ENCODE data around the gene SPATS2L. TPM values are rescaled to one million over a fixed set of nuclear protein-coding genes. Genes with fewer than 3 reads are reported as not detected.
A peak's percentile ranks its signal among the peaks of the same experiment; 100 is the strongest.

The SPATS2L gene
- total RNA-seq, 2 donors from 2014 or later: 17.8 to 36.8 TPM

DNA sequence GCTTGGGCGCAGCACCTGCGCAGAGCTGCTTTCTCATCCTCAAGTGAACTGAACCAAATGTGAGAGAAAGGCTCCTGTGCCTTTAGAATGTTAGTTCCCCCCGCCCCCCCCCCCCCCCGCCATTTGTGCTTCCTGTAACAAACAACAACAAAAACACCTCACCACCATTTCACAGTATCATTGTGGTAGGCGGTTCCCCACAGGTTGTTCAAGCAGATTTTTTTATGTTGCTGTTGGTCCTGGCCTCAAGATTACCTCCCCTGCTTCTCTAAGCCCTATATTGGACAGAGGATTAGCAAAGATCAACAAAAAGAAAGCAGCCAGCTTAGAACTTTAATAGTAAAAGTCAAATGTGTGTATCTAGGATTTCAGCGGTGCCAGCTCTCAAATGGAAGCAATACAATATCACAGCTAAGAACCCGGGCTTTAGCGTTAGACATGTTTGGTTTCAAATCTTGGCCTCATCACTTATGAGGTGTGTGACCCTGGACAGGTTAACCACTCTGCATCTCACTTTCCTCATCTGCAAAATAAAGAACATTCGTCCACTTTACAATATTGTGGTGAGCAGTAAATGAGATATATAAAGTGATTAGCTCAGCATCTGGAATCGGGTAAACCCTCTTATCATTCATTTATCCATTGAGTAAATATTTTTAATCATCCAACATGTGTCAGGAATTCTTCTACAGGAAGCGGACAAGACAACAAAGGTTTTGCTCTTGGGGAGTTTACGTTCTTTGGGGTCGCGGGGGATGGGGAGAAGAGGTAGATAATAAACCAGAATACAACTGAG is 118.7 kb downstream of the SPATS2L start:
- Mint-ChIP-seq H3K4me3 (no peak overlapping the region), H3K9me3 (no peaks in the 10 kb centered on the region), H3K27me3 (ENCODE audit: low read depth) (no peaks in the 10 kb centered on the region), H3K36me3 (ENCODE audit: insufficient read depth in 2 of 2) (no peaks in the 10 kb centered on the region), H3K4me1 (ENCODE audit: low read depth) (peaks cover 11% of the 10 kb centered on the region), H3K27ac (no peak overlapping the region)
- ATAC-seq (replicated peaks in 1 of 2) (no peak), DNase-seq (no peak)

DNA sequence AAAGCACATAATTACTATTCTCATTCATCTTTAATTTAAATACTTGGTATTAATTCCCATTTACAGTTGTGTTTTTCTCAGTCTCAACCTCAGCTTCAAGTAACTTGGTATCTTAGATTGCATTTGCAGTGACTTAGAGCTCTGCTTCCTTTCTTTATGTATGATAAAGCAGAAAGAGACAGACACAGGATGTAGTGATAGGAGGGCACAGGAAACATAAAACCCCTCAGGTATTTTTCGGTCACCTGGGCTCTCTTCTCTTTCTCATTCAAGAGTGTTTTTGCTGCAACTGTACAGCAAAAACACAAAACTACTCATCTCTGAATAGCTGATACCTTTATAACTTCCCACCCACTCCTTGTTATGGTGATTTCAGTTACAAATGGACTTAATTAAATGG is 120.3 kb downstream of the SPATS2L start:
- ATAC-seq (replicated peaks in 1 of 2) (no peak), DNase-seq (no peak)
- Mint-ChIP-seq H3K27ac (no peak overlapping the region), H3K4me1 (ENCODE audit: low read depth) (peaks cover 11% of the 10 kb centered on the region), H3K4me3 (no peak overlapping the region), H3K9me3 (no peaks in the 10 kb centered on the region), H3K36me3 (ENCODE audit: insufficient read depth in 2 of 2) (no peaks in the 10 kb centered on the region), H3K27me3 (ENCODE audit: low read depth) (no peaks in the 10 kb centered on the region)

DNA sequence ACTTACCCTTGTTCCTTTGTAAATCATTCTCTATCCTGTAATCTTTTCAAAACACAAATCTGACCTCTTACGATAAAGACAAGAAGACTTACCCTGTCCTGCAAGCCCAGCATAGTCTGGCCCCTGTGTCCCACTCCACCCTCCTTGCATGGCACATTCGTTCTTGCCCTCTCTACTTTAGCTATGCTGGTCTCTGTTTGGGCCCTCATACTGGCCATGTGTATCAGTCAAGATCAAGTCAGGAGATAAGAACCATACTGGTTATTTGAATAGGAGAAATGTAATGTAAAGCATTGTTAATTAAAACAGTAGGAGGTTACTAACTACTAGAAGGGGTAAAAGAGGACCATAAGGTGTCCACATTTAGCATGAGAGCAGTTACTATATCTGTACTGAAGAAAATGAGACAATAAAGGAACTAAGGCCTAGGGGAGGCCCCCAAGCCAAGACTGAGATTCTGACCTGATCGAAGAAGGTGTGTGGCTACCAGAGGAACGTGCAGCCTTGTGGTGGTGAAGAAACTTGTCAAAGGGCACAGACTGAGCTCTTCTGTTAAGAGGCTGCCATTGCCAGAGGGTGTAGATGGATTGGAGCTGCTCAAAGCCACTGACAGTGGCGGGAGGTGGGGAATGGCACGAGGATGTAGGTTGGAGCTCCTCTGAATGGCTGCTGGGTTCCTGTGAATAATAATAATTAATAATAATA is 122.6 kb downstream of the SPATS2L start:
- Mint-ChIP-seq H3K4me1 (ENCODE audit: low read depth) (peaks cover 11% of the 10 kb centered on the region), H3K27me3 (ENCODE audit: low read depth) (no peaks in the 10 kb centered on the region), H3K27ac (no peak overlapping the region), H3K36me3 (ENCODE audit: insufficient read depth in 2 of 2) (no peaks in the 10 kb centered on the region), H3K9me3 (no peaks in the 10 kb centered on the region), H3K4me3 (no peak overlapping the region)
- ATAC-seq (replicated peaks in 1 of 2) (no peak), DNase-seq (no peak)

DNA sequence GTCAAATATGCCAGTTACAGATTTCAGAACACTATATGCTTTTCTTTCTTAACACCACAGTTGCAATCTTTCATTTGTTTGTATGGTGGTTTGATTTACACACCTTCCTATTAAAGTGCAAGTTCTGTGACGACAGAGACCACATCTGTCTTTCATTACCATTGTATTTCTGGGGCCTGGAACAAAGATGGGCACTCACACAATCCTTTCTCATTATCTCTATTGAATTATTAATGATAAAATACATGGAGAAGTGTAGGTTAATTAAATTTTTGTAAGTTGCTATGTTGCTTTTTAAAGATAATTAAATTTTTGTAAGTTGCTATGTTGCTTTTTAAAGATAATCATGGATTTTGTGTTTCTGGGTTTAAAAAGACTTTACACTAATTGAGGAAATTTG is 123.5 kb downstream of the SPATS2L start:
- H3K27me3 Mint-ChIP-seq (ENCODE audit: low read depth): no peaks in the 10 kb centered on the region
- H3K9me3 Mint-ChIP-seq: no peaks in the 10 kb centered on the region
- peaks cover 11% of the 10 kb centered on the region for H3K4me1 Mint-ChIP-seq (ENCODE audit: low read depth)
- ATAC-seq (replicated peaks in 1 of 2): no peak
- no peak for DNase-seq
- H3K4me3 Mint-ChIP-seq: no peak overlapping the region
- no peaks in the 10 kb centered on the region for H3K36me3 Mint-ChIP-seq (ENCODE audit: insufficient read depth in 2 of 2)
- no peak overlapping the region for H3K27ac Mint-ChIP-seq

DNA sequence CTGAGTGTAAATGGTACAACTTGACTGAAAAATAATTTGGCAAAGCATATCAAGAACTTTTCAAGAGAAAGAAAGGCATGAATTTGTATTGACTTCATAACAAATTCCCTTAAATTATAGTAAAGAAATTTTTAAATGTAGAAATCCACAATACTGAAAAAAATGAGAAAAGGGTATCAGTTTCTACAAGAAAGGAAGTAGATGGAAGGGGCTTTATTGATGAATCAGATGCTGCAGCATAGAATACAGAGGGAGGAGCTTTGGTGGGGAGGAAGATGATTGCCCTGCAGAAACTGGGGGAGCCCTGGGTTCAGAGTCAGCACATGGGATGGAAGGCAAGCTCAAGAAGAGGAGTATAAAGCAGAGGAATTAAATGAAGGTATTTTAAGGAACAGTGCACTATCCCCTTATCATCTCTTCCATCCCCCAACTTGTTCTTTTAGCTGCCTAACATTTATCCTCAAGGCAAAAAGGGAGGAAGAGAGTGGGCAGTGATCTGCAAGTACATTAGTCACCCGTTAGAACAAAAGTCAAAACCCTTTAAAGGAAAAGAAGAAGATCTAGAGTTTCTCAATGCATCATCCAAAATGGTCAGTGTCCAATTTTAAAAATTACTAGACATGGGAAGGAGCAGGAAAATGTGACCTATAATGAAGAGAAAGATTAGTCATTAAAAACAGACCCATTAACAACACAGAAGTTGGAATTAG is 125.7 kb downstream of the SPATS2L start:
- H3K27ac Mint-ChIP-seq: no peak overlapping the region
- H3K9me3 Mint-ChIP-seq: no peaks in the 10 kb centered on the region
- H3K4me1 Mint-ChIP-seq (ENCODE audit: low read depth): peaks cover 6% of the 10 kb centered on the region
- DNase-seq (no peak), ATAC-seq (replicated peaks in 1 of 2) (no peak)
- H3K4me3 Mint-ChIP-seq: no peak overlapping the region
- peaks cover 0 to 1% of the 10 kb centered on the region in 2 donors for H3K36me3 Mint-ChIP-seq (ENCODE audit: insufficient read depth in 2 of 2)
- no peaks in the 10 kb centered on the region for H3K27me3 Mint-ChIP-seq (ENCODE audit: low read depth)

DNA sequence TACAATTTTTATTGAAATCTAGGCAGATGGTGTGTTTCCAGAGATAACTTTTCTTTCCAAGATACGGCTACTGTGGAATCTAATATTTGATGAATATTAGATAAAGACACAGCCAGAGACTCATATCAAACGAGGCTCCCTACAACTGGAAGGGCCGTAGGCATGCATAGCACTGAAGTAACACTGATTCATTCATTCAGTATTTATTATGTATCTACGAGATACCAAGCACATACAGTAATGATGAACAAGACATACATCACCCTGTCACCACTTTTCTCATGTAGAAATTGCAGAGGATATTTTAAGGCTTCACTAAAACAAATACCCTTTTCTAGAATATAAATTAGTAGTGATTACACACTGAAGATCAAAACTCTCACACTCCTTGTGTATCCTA is 128.9 kb downstream of the SPATS2L start:
- H3K36me3 Mint-ChIP-seq (ENCODE audit: insufficient read depth in 2 of 2): peaks cover 0 to 3% of the 10 kb centered on the region in 2 donors
- no peaks in the 10 kb centered on the region for H3K27me3 Mint-ChIP-seq (ENCODE audit: low read depth)
- no peak overlapping the region for H3K4me3 Mint-ChIP-seq
- ATAC-seq (replicated peaks in 1 of 2): no peak
- H3K9me3 Mint-ChIP-seq: no peaks in the 10 kb centered on the region
- no peak for DNase-seq
- no peak overlapping the region for H3K27ac Mint-ChIP-seq
- H3K4me1 Mint-ChIP-seq (ENCODE audit: low read depth): peaks cover 6% of the 10 kb centered on the region

DNA sequence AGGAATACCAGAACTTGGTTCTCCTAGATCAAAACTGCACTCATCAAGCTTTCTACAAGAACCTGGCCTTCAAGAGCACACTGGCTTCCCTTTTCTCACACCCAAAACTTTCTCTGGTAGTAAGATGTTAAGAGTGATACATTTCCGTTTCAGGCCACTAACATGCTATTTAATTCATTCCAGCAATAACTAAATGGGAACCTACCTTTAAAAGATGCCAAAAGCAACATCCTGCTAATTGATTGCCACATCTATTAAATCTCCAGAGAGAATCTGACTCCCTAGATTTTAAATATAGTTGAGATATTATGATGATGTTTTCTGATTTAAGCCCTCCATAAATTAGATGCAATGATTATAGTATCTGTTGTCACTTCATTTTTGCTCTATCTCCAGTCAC is 131.8 kb downstream of the SPATS2L start:
- Mint-ChIP-seq H3K36me3 (ENCODE audit: insufficient read depth in 2 of 2) (peaks cover 1 to 3% of the 10 kb centered on the region in 2 donors), H3K4me1 (ENCODE audit: low read depth) (peaks cover 6% of the 10 kb centered on the region), H3K27ac (no peak overlapping the region)

DNA sequence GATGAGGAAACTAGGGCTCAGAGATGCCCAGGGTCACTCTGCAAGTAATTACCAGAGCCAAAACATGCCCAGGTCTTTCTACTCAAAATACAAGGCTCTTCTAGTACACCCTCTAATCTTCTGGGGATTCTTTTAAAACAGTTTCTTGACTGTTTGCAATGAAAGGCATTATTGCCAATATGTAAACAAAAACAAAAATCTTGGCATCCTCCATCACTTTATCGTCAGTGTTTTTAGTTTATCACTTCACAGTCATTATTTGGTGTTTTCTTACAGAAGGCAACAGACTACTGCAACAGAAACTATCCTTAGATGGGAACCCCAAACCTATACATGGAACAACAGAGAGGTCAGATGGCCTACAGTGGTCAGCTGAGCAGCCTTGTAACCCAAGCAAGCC is 132.4 kb downstream of the SPATS2L start:
- H3K36me3 Mint-ChIP-seq (ENCODE audit: insufficient read depth in 2 of 2): peaks cover 1 to 3% of the 10 kb centered on the region in 2 donors
- no peak for ATAC-seq (replicated peaks in 1 of 2)
- H3K4me1 Mint-ChIP-seq (ENCODE audit: low read depth): peaks cover 6% of the 10 kb centered on the region
- no peaks in the 10 kb centered on the region for H3K9me3 Mint-ChIP-seq
- H3K27me3 Mint-ChIP-seq (ENCODE audit: low read depth): peaks cover 3% of the 10 kb centered on the region
- H3K27ac Mint-ChIP-seq: no peak overlapping the region
- H3K4me3 Mint-ChIP-seq: no peak overlapping the region
- DNase-seq: no peak

More for the DNA sequence above, 131.8 kb downstream of the SPATS2L start:
- ATAC-seq (replicated peaks in 1 of 2) (no peak), DNase-seq (no peak)
- Mint-ChIP-seq H3K9me3 (no peaks in the 10 kb centered on the region), H3K4me3 (no peak overlapping the region), H3K27me3 (ENCODE audit: low read depth) (no peaks in the 10 kb centered on the region)

DNA sequence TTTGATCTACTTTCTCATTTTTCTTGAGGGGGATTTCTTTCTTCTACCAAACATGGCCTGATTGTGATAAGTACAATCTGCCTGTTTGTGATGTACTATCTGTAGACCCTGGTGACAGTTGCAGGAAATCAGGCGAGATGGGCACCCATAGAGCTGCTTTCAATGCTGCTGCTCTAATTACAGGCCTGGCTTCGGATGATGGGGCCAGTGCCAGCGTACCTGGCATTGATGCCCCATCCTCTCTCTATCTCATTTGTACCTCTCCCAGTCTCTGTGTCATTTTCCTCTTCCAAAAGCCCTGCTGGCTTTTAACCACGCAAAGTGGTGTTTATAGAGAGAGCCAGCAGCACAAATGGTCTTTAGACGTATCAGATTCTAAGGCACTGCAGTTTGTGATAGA is 133.5 kb downstream of the SPATS2L start:
- ATAC-seq (replicated peaks in 1 of 2): no peak
- peaks cover 6% of the 10 kb centered on the region for H3K27me3 Mint-ChIP-seq (ENCODE audit: low read depth)
- H3K36me3 Mint-ChIP-seq (ENCODE audit: insufficient read depth in 2 of 2): peaks cover 1 to 3% of the 10 kb centered on the region in 2 donors

DNA sequence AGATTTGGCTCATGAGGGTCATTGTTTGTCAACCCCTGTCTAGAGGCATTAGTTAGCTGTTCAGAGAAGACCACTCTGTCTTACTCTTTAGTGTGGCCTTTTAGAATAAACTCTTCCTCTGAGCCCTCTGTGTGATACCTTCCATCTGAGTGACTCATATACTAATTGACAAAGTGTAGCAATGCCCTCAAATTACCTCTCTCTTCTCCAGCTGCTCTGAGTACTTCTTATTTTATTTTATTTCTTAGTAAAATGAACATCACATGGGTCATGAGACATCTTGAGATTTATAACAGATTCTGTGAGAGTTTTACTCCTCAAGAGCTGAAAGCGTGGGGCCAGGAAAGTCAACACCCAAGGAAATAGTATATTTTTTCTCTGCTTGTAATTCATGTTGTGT is 136.0 kb downstream of the SPATS2L start:
- Mint-ChIP-seq H3K36me3 (ENCODE audit: insufficient read depth in 2 of 2) (peaks cover 1% of the 10 kb centered on the region in 2 donors), H3K4me1 (ENCODE audit: low read depth) (peaks cover 21% of the 10 kb centered on the region), H3K27ac (no peak overlapping the region), H3K4me3 (no peak overlapping the region), H3K27me3 (ENCODE audit: low read depth) (peaks cover 6% of the 10 kb centered on the region), H3K9me3 (no peaks in the 10 kb centered on the region)
- peak; percentile 22 to 59 for ATAC-seq (replicated peaks in 1 of 2)
- no peak for DNase-seq

More for the DNA sequence above, 133.5 kb downstream of the SPATS2L start:
- peaks cover 6% of the 10 kb centered on the region for H3K4me1 Mint-ChIP-seq (ENCODE audit: low read depth)
- no peak for DNase-seq
- no peak overlapping the region for H3K27ac Mint-ChIP-seq
- H3K9me3 Mint-ChIP-seq: no peaks in the 10 kb centered on the region
- H3K4me3 Mint-ChIP-seq: no peak overlapping the region

DNA sequence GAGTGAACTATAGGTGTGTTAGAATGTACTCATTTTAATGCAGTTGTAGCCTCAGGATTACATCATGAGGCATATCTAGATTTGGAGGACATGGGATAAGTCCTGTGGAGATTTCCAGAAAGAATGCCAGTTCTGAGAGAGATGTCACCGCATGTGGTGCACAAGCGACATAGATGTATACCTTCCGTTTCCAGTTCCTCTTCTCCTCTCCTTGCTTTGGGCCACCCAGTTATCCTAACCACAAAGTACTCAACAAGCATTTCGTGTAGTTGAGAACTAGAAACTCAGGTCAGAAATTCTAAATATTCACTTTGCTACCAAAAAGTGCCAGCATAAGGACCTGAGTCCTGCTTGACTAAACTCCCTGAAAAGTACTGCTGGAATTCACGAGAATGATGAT is 136.9 kb downstream of the SPATS2L start:
- DNase-seq: no peak
- H3K4me1 Mint-ChIP-seq (ENCODE audit: low read depth): peaks cover 30% of the 10 kb centered on the region
- H3K9me3 Mint-ChIP-seq: no peaks in the 10 kb centered on the region
- H3K4me3 Mint-ChIP-seq: no peak overlapping the region
- peaks cover 1% of the 10 kb centered on the region in 2 donors for H3K36me3 Mint-ChIP-seq (ENCODE audit: insufficient read depth in 2 of 2)
- peak overlapping the region; percentile 52 for H3K27ac Mint-ChIP-seq
- peaks cover 6% of the 10 kb centered on the region for H3K27me3 Mint-ChIP-seq (ENCODE audit: low read depth)
- ATAC-seq (replicated peaks in 1 of 2): no peak

DNA sequence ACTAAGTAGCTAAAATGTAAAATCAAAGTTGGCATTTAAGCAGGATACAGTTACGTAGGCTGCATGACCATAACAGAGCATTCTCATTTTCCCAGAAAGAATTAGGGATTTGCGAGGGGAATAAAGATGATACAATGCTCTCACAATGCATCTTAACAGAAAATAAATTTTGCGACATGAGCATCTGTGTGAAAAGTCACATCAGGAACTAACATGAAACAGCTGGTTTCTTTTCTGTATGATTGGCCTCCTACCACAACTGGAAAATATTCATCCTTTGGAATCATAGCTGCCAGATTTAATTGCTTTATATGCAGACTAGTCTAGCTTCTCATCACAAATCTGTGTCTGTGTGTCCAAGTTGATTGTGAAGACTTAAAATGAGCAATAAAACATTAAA is 137.4 kb downstream of the SPATS2L start:
- H3K9me3 Mint-ChIP-seq: no peaks in the 10 kb centered on the region

DNA sequence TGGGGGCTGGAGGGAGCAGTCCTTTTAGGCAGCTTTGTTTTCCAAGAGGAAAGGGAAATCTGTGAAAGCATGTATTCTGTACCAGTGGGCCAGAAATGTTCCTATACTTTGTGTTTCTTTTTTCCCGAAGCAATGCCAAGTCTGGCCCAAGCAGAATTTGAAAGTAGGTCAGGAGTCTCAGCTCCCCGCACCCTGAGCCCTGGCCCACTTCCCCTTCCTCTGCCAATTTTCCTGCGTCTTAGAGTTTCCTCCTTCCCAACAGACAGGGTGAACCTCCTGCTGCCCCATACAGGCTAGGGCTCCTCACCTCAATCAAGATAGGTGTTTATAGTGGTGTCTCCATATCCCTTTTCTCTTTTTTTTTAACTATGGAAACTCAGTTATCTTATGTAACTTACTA is 138.0 kb downstream of the SPATS2L start:
- Mint-ChIP-seq H3K36me3 (ENCODE audit: insufficient read depth in 2 of 2) (peaks cover 0 to 1% of the 10 kb centered on the region in 2 donors), H3K4me1 (ENCODE audit: low read depth) (peaks cover 39% of the 10 kb centered on the region), H3K27me3 (ENCODE audit: low read depth) (peaks cover 6% of the 10 kb centered on the region), H3K9me3 (no peaks in the 10 kb centered on the region), H3K4me3 (no peak overlapping the region), H3K27ac (no peak overlapping the region)
- DNase-seq: no peak
- ATAC-seq (replicated peaks in 1 of 2): no peak

More for the DNA sequence above, 137.4 kb downstream of the SPATS2L start:
- peak overlapping the region; percentile 52 for H3K27ac Mint-ChIP-seq
- no peak overlapping the region for H3K4me3 Mint-ChIP-seq
- peaks cover 6% of the 10 kb centered on the region for H3K27me3 Mint-ChIP-seq (ENCODE audit: low read depth)
- H3K36me3 Mint-ChIP-seq (ENCODE audit: insufficient read depth in 2 of 2): peaks cover 0 to 1% of the 10 kb centered on the region in 2 donors
- peaks cover 35% of the 10 kb centered on the region for H3K4me1 Mint-ChIP-seq (ENCODE audit: low read depth)
- ATAC-seq (replicated peaks in 1 of 2) (no peak), DNase-seq (no peak)

All from activated T-cell treated with anti-CD3 and anti-CD28 coated beads, Interleukin-2, amount 50 U/mL, for 72 hours (primary cell).